NCI-H1105 (cell line): ENCODE results near the gene ARMC9.
"Not testable (repeated sequence)": the region's sequence is repeated elsewhere in the genome, so short reads cannot be mapped to it uniquely, and the experiment has no call there.

Experiments used
- DNase-seq: peaks from one replicate; lab custom pipeline; 2025; lab: John Stamatoyannopoulos, UW

Gene ARMC9

DNA sequence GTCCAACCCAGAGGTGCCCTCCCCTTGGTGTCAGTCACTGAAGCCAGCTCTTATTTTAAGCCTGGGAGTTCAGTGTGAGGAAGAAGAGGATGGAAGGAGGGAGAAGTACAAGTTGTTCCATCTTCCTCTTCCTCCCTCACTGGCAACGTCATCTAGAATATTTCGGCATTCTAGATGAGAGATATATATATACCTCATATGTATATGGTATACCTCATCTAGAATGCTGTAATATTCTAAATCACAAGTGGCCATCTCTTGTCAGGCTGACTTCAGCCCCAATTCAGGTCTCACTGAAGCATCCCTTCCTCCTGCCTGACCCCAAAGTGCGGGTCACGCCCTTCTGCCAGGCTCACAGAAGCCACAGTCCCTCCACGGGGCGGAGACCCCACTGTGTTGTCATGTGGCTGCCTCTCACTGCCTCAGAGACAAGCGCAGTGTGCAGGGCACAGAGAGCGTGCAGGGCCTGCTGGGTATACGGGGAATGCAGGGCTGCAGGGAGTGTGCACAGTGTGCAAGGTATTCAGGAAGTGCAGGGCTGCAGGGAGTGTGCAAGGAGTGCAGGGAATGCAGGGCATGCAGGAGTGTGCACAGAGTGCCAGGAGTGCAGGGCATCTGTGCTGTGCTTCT lies 164.2 kb downstream of the ARMC9 start:
- DNase-seq = no peak

DNA sequence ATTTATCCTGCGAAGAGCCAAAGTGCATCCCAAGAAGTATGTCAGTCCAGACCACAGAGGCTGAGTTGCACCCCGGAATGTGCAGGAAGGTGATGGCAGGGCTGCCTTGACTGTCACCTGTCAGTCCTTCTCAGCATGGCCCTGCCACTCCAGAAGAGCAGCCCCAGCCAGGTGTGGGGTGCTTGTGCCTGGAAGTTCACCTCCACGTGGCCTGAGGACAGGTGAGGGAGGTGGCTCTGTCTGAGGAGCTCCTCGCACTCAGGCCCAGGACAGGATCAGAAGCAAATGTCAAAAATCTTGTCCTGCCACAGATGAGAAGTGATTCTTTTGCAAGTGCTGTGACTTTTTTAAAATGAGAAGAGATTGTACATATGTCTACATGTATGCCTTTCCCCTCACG lies 165.6 kb downstream of the ARMC9 start:
- no peak for DNase-seq

DNA sequence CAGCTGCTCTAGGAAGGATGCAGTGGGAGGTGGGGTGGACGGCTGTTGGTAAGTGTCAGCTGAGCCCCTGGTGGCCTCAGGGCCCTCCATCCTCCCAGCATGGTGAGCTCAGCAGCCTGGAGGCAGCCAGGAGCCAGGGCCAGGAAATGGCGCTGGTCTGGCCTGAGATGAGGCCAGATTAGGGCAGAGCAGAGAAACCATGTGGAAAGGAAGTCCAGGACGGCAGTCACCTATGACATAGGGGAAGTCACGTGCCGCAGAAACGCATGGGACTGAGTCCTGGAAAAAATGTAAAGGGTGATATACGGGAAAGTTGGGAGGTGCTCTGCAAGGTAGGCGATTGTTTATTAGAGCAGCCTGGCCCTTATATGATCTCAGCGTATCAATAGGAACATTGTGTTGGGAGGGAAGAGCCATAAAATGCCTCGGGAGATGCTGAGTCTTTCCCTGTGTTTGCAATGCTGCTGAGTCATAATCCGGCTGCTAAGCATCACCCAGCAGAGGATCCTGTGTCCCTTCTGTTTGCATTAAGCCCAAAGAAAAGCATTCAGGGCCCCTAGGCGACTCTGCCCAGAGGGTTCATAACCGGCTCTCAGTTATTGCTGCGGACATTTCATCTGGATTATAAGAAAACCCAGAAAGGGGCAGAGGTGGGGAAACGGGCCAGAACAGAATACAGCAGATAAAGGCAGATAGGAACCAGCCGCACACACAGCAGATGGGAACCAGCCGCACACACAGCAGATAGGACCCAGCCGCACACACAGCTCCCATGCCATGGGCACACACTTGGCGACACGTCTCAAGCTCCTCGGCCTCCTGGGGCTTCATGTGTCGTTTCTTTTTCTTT lies 166.8 kb downstream of the ARMC9 start:
- no peak for DNase-seq

DNA sequence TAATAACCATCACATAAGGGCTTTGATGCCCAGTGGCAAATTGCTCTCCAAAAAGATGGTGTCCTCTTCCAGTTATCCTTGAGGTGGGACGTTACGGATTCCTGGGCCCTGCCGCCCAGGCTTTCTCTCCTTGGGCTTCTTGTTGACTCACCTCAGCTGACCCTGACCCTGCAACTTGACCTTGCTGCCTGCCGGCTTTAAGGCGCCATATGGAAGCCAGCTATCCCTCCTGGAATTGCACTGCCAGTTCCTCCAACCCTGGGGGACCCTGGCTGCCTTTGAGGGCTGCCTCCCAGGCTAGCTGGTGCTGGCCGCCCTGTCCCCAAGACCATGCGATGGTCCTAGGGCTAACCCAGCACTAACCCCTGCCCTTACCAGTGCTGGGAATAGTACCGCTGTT lies 168.7 kb downstream of the ARMC9 start:
- no peak for DNase-seq

DNA sequence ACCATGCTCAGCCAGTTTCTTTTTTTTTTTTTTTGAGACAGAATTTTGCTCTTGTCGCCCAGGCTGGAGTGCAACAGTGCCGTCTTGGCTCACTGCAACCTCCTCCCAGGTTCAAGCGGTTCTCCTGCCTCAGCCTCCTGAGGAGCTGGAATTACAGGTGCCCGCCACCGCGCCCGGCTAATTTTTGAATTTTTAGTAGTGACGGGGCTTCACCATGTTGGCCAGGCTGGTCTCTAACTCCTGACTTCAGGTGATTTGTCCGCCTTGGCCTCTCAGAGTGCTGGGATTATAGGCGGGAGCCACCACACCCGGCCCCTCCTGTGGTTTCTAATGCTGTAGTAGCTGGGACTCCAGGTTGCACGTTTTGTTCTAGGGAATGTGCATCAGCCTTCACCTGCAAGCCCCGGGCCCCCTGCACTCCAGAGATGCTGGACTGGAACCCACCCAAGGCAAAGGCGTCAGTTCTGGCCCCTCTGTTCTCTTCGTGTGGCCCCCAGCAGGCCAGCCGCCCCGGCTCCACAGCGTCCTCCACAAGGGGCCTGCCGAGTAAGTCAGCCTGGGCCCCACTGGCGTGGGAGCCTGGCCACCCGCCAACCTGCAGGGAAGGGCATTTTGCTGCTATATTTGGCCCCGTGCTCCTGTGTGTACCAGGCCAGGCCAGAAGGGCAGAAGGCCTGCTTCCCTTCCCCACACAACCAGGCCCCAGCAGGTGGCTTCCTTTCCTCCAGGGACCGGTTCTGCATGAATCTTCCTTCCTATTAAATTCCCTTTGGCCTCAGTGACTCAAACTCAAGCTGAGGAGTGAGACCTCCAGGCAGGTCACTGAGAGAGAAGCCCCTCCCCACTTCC lies 171.4 kb downstream of the ARMC9 start:
- DNase-seq = no peak

DNA sequence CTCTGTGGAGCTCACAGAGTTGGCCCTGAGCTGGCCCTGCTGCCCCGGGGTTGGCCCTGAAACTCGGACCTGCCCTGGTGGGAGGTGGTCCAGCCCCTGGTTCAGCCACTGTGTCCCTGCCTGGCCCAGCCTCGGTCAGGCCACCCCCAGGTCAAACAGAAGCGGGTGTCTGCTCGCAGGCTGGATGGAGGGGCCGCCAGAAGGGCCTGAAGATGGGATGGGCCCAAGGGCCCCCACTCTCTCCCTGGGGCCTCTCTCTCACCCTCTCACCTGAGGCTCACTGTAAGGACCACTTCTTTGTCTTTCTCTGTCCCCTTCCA lies 172.0 kb downstream of the ARMC9 start:
- no peak for DNase-seq

DNA sequence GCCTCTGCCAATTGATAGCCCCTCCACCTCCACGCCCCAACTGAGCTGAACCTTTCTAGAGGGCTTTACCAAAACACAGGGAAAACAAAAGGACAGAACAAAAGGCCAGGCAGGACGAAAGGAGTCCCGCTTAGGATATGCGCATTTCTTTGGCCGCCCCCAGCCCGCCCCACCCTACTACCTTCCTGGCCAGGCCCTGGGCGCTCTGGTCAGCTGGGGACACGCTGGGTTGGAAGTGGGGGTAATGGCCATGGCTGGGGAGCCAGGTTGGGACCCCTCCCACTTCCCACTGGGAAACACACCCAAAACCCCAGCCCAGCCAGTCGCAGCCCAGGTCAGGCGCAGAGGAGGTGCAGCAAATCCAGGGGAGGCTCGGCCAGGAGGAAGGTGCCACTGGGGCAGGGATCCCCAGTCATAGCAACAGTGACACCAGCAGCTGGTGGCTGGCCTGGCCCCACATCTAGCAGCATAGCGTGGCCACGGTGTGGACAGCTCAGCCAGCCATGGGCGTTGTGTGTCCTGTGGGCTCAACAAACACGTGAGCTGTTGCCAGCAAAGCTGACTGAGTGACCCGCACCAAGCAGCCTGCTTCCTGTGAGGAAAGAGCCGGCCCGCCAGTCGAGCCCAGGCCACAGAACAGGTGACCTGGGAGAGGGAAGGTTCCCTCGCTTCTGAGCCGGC lies 172.5 kb downstream of the ARMC9 start:
- DNase-seq = no peak

DNA sequence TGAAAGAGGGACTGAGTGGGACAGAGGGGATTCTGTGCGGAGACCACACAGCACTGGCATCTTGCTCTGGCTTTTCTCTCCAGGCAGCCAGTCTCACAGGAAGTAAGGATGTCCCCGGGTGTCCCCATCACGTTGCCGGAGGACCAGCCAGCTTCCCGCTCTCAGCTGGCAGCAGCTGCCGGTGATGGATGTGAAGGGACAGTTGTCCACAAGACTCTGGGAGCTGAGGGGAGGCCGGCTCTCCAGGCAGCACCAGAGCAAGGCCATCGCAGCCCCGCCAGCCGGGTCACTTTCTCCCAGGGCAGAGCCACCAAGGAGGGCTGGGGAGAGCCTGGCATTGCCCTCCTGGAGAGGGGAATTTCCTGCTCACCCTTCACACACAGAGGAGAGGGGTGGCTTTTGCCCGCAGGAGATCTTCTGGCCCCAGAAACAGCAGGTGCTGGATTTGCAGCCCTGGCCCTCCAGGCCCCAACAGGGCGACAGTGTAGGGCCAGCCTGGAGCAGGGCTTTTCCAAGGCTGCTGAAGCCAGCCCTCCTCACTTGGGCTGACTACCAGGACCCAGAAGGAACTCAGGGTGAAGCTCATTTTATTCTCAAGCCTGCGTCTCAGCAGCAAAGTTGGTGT lies 173.1 kb downstream of the ARMC9 start:
- DNase-seq = no peak

DNA sequence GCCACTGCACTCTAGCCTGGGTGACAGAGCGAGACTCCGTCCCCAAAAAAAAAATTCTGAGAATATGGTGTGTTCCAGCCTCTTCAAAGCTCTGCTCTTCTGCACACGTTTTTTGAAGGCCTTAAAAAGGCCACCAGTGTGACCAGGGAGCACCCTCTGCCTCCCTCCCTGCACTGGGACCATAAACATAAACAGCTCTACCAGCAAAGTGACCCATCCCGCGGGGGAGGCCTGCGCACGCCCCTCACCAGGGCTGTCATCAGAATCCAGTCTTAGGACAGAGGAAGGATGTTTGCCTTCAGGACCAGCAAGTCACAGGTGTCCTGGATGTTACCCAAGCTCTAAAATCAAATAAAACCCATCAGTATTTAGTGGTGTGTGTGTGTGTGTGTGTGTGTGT lies 173.9 kb downstream of the ARMC9 start:
- DNase-seq = no peak

DNA sequence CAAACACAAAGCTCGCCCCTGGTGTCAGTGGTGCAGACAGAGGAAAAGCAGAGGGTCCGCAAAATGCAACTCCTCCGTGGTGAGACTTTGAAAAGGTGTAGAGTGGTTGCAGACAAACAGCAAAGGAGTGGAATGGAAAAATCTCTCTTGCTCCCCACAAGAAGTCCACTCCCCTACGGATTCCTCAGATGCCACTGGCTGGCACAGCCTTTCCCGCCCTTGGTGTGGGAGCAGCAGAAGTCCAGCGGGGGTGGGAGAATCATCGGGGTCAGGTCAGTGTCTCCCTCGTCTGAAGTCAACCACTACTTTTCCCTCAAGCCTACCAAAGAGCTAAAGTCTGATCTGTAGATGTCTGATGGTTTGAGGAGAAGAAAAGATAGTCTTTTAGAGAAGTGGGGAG lies 174.8 kb downstream of the ARMC9 start:
- DNase-seq = no peak

DNA sequence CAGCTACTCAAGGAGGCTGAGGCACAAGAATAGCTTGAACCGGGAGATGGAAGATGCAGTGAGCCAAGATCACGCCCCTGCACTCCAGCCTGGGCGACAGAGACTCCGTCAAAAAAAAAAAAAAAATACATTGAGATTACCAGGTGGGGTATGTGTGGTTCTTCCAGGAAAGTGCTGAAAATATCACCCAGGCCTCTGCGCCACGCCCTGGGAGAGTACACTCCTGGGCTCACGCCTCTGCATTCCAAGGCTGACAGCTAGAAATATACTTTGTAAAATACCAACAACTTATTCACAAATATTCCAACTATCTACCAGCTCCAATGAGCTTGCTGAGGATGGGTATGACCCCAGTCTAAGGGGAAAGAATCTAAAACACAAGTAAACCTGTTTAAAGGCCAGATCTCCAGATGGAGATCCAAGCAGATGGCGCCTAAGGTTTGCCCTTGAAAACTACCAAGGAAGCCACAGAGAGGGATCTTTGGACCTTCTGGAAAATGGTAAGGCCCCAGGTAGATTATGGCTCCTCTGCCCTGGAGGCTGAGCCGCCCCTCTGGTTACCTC lies 175.4 kb downstream of the ARMC9 start:
- no peak for DNase-seq

DNA sequence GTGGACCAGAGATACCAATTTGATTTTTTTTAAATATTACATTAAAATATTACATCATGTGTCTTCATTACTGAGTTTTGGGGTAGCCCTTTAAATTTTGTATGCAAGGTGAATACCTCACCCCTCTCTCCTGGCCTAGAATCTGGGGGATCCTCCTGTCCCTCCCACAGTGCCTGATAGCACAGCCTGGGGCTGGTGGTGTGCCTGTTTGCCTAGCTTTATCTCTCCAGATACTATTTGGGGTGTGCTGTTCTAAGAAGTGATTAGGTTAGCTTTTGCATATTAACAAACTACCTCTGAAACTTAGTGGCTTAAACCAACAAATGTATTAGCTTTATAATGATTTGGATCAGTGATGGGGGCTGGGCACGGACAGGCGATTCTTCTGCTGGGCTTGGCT lies 176.3 kb downstream of the ARMC9 start:
- DNase-seq = no peak

DNA sequence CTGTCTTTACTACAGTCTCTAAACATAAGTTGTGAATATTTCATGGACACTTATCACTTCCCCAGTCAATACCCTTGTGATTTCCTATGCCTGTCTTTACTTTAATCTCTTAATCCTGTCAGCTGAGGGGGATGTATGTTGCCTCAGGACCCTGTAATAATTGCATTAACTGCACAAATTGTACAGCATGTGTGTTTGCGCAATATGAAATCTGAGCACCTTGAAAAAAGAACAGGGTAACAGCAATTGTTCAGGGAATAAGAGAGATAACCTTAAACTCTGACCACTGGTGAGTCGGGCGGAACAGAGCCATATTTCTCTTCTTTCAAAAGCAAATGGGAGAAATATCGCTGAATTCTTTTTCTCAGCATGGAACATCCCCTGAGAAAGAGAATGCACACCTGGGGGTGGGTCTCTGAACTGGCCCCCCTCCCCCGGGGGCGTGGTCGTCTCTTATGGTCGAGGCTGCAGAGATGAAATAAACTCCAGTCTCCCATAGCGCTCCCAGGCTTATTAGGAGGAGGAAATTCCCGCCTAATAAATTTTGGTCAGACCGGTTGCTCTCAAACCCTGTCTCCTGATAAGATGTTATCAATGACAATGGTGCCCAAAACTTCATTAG lies 177.7 kb downstream of the ARMC9 start:
- not testable (repeated sequence) for DNase-seq

DNA sequence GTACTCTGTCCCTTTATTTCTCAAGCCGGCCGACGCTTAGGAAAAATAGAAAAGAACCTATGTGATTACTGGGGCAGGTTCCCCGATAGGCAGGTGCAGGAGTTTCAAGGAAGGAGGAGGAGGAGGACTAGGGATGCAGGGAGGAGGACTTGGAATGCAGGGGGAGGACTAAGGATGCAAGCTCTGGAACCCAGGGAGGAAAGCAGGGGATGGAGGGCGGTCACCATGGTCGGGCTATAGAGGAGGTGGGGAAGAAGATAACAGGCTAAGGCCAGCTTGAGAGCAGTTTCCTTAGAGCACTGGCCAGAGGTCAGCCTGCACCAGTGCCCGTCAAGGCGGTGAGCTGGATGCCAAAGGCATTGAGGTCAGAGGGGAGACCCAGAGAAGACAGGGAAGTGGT lies 178.4 kb downstream of the ARMC9 start:
- no peak for DNase-seq

DNA sequence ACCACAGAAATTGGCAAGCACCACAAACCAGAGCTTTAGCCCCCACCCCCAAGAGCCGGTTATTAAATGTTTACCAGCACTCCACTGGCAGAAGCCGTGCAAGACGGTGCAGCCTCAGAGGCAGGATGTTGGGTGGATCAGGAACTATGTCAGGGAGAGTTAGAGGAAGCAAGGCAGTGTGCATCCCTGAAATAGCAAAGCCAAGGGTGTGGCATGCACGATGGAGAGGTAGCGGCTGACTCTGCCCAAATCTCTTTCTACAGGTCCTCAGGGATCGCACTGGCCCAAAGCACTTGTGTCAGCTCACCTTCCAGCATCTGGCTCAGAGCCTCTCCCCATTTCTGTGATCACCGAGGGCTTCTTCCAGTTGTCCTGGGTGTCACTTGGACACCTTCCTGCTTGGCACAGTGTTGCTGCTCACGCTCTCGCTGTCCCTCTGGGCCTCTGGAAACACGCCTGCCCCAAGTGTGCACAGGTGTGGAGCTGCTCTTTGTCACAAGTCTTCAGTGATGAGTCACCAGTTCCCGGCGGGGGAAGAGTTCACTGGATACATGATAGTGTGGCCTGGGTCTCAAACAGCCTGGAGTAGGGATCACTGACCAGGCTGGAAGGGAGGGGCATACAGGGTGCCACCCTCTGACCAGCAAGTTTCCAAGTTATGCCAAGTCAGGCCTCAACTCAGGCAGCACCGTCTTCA lies 179.7 kb downstream of the ARMC9 start:
- no peak for DNase-seq

DNA sequence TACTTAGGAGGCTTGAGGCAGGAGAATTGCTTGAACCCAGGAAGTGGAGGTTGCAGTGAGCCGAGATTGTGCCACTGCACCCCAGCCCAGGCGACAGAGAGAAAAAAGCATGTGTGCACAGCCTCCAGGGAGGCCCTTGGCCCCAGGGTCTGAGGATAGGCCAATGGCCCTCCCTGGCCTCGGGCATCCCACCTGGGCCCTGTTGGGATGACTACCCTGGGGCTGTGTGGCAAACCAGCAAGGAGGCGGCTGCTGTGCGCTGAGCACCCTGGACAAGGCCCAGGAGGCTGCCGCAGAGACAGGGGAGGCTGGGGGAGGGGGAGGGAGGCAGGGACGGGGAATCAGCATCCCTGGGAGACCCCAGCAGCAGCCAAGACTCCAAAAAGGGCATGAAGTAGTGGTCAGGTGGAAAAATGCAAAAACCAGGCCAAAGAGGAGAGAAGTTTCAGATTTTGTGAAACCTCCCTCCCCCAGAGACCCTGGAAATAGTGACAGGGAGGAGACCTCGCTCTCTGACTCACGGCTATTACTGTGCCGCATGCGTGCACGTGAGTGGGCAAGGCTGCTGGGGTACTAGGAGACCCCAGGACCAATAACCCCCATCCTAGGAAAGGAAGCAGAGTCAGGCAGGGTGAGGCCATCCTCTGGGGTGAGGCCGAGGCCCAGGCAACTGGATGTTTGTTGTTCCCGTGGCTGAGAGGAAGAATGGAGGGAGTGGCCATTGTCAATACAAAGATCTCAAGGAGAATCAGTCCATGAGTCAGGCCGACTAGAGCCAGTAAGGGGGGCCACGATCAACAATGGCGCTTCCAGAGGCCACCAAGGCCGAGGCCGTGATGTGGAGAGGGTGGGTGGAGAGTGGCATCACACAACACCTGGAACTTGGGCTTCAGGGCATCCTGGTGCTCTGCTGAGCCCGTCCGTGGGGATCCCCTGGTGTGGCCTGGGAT lies 181.1 kb downstream of the ARMC9 start:
- no peak for DNase-seq

DNA sequence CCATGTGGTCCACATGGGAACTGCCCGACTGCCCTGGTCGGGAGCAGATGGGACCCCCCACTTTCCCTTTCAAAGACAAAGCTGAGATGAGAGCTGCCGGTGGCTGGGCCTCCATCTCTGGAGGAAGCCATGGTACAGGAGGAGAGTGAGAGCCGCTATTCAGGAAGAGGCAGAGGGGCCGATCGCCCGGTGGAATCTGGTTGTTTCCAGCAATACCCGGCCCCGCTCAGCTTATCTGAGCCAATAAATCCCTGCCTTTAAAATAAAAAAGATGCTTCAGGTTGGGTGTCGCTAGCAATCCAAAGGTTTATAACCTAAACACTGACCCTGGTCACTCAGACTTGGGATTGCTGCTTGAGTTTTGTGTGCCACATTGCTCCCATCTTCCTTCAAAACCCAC lies 181.9 kb downstream of the ARMC9 start:
- no peak for DNase-seq

DNA sequence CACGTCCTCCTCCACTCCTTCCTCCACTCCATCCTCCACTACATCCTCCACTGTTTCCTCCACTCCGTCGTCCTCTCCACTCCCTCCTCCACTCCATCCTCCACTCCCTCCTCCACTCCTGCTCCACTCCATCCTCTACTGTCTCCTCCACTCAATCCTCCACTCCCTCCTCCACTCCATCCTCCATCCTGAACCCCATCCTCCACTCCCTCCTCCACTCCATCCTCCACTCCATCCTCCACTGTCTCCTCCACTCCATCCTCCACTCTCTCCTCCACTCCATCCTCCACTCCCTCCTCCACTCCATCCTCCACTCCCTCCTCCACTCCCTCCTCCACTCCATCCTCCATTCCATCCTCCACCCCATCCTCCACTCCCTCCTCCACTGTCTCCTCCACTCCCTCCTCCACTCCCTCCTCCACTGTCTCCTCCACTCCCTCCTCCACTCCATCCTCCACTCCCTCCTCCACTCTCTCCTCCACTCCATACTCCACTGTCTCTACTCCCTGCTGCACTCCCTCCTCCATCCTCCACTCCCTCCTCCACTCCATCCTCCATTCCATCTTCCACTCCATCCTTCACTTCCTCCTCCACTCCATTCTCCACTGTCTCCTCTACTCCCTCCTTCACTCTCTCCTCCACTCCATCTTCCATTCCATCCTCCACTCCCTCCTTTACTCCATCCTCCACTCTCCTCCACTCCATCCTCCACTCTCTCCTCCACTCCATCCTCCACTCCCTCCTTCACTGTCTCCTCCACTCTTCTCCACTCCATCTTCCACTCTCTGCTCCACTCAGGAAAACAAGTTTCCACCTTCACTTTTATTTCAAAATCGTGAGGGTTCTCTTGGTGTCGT lies 182.8 kb downstream of the ARMC9 start:
- no peak for DNase-seq
